Liver (tissue), 3 donors: ENCODE results near the gene LDAH.
"Not testable (repeated sequence)": the region's sequence is repeated elsewhere in the genome, so short reads cannot be mapped to it uniquely, and the experiment has no call there.

ENCODE experiments used
- EGR1 ChIP-seq, 2 donors: IDR thresholded peaks; 2 replicates each; pipeline ENCODE4 v1.6.1; 2016 to 2018; ENCODE audit warnings: antibody characterized with exemption in 2 of 2, low read depth in 2 of 2
- GABPA ChIP-seq, 2 donors: IDR thresholded peaks in 1 of 2; conservative IDR thresholded peaks in 1 of 2; 2 replicates each; pipeline ENCODE4 v1.6.1; 2016; ENCODE audit warnings: antibody characterized with exemption in 2 of 2, mild to moderate bottlenecking in 1 of 2, moderate library complexity in 1 of 2
- JUND ChIP-seq, 2 donors: IDR thresholded peaks; 2 replicates each; pipeline ENCODE4 v1.6.1; 2016; ENCODE audit warnings: antibody characterized with exemption in 2 of 2
- RAD21 ChIP-seq, 2 donors: IDR thresholded peaks; 2 replicates each; pipeline ENCODE4 v1.6.1; 2016; ENCODE audit warnings: antibody characterized with exemption in 2 of 2, mild to moderate bottlenecking in 2 of 2
- RXRA ChIP-seq, 2 donors: IDR thresholded peaks; 2 replicates each; pipeline ENCODE4 v1.6.1; 2017 to 2018; ENCODE audit warnings: antibody characterized with exemption in 2 of 2, mild to moderate bottlenecking in 1 of 2
- SP1 ChIP-seq: IDR thresholded peaks from 2 replicates; pipeline ENCODE4 v1.6.1; 2018; ENCODE audit warnings: antibody characterized with exemption, mild to moderate bottlenecking
- TAF1 ChIP-seq: conservative IDR thresholded peaks from 2 replicates; pipeline ENCODE4 v1.6.1; 2016; ENCODE audit warnings: antibody characterized with exemption, mild to moderate bottlenecking
- YY1 ChIP-seq: IDR thresholded peaks from 2 replicates; pipeline ENCODE4 v1.6.1; 2016; ENCODE audit warnings: antibody characterized with exemption, mild to moderate bottlenecking
- TF ChIP-seq, protein P1 (sequence below): fragments of 150-350 bp; IDR thresholded peaks from 2 replicates; pipeline ENCODE4 v1.5.1; 2017; ENCODE audit warnings: improper control_type of control experiment, low read depth, low read length; ENCODE audit not compliant: missing input control
- TF ChIP-seq, protein P2 (sequence below): IDR thresholded peaks from 2 replicates; pipeline ENCODE4 v1.6.1; 2016; ENCODE audit warnings: antibody characterized with exemption
- TF ChIP-seq, protein P3 (sequence below): IDR thresholded peaks from 2 replicates; pipeline ENCODE4 v1.6.1; 2016; ENCODE audit warnings: antibody characterized with exemption, mild to moderate bottlenecking
- TF ChIP-seq, protein P4 (sequence below): IDR thresholded peaks from 2 replicates; pipeline ENCODE4 v1.6.1; 2016; ENCODE audit warnings: antibody characterized with exemption
- donor health status: healthy.
- donor health status: healthy.

DNA sequence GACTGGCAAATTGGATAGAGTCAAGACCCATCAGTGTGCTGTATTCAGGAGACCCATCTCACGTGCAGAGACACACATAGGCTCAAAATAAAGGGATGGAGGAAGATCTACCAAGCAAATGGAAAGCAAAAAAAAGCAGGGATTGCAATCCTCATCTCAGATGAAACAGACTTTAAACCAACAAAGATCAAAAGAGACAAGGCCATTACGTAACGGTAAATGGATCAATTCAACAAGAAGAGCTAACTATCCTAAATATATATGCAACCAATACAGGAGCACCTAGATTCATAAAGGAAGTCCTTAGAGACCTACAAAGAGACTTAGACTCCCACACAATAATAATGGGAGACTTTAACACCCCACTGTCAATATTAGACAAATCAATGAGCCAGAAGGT, 109.3 kb downstream of the LDAH start:
- TF ChIP-seq, protein P1, sequence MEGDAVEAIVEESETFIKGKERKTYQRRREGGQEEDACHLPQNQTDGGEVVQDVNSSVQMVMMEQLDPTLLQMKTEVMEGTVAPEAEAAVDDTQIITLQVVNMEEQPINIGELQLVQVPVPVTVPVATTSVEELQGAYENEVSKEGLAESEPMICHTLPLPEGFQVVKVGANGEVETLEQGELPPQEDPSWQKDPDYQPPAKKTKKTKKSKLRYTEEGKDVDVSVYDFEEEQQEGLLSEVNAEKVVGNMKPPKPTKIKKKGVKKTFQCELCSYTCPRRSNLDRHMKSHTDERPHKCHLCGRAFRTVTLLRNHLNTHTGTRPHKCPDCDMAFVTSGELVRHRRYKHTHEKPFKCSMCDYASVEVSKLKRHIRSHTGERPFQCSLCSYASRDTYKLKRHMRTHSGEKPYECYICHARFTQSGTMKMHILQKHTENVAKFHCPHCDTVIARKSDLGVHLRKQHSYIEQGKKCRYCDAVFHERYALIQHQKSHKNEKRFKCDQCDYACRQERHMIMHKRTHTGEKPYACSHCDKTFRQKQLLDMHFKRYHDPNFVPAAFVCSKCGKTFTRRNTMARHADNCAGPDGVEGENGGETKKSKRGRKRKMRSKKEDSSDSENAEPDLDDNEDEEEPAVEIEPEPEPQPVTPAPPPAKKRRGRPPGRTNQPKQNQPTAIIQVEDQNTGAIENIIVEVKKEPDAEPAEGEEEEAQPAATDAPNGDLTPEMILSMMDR: not testable (repeated sequence)
- TF ChIP-seq, protein P2, sequence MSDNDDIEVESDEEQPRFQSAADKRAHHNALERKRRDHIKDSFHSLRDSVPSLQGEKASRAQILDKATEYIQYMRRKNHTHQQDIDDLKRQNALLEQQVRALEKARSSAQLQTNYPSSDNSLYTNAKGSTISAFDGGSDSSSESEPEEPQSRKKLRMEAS: not testable (repeated sequence)
- TF ChIP-seq YY1; SP1; RAD21 (IDR thresholded peaks at IDR 0.05); GABPA (IDR thresholded peaks at IDR 0.05 in 1 of 2, conservative IDR thresholded peaks at IDR 0.05 in 1 of 2); RXRA (IDR thresholded peaks at IDR 0.05); TAF1; JUND (IDR thresholded peaks at IDR 0.05); EGR1 (IDR thresholded peaks at IDR 0.05; ENCODE audit: low read depth in 2 of 2): not testable (repeated sequence)
- TF ChIP-seq, protein P3, sequence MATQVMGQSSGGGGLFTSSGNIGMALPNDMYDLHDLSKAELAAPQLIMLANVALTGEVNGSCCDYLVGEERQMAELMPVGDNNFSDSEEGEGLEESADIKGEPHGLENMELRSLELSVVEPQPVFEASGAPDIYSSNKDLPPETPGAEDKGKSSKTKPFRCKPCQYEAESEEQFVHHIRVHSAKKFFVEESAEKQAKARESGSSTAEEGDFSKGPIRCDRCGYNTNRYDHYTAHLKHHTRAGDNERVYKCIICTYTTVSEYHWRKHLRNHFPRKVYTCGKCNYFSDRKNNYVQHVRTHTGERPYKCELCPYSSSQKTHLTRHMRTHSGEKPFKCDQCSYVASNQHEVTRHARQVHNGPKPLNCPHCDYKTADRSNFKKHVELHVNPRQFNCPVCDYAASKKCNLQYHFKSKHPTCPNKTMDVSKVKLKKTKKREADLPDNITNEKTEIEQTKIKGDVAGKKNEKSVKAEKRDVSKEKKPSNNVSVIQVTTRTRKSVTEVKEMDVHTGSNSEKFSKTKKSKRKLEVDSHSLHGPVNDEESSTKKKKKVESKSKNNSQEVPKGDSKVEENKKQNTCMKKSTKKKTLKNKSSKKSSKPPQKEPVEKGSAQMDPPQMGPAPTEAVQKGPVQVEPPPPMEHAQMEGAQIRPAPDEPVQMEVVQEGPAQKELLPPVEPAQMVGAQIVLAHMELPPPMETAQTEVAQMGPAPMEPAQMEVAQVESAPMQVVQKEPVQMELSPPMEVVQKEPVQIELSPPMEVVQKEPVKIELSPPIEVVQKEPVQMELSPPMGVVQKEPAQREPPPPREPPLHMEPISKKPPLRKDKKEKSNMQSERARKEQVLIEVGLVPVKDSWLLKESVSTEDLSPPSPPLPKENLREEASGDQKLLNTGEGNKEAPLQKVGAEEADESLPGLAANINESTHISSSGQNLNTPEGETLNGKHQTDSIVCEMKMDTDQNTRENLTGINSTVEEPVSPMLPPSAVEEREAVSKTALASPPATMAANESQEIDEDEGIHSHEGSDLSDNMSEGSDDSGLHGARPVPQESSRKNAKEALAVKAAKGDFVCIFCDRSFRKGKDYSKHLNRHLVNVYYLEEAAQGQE: not testable (repeated sequence)
- TF ChIP-seq, protein P4, sequence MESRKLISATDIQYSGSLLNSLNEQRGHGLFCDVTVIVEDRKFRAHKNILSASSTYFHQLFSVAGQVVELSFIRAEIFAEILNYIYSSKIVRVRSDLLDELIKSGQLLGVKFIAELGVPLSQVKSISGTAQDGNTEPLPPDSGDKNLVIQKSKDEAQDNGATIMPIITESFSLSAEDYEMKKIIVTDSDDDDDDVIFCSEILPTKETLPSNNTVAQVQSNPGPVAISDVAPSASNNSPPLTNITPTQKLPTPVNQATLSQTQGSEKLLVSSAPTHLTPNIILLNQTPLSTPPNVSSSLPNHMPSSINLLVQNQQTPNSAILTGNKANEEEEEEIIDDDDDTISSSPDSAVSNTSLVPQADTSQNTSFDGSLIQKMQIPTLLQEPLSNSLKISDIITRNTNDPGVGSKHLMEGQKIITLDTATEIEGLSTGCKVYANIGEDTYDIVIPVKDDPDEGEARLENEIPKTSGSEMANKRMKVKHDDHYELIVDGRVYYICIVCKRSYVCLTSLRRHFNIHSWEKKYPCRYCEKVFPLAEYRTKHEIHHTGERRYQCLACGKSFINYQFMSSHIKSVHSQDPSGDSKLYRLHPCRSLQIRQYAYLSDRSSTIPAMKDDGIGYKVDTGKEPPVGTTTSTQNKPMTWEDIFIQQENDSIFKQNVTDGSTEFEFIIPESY: not testable (repeated sequence)
